Measurements from ENCODE around the gene ELAVL1.
"Not testable (repeated sequence)": the region's sequence is repeated elsewhere in the genome, so short reads cannot be mapped to it uniquely, and the experiment has no call there.

The ELAVL1 gene

DNA sequence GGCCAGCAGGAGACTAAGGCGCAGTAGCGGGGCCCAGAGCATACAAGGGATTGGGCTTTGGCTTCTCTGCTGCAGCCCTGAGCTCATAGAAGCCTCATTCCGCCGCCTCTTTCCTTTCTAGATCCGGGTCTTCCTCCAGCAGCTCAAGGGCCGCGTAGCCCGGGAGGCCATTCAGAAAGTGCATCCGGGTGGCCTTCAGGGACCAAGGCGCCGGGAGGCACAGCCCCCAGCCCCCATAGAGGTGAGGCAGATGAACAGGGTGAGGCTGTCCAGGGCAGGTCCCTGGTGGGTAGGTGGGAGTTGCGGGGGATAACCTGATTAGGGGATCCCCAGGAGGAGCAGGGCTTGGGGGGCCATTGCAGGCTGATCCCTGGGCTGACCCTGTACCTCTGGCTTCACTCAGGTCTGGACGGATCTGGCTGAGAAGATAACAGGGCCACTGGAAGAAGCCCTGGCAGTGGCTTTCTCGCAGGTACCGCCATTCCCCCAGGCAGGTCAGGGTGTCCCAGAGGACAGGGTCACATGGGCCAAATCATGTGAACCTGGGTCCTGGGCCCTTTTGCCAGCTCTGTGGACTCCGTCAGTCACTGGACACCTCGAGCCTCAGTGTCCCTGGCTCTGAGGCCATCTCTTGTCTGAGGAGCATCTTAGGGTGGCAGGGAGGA lies 84.0 kb downstream of the ELAVL1 start:
- no peak for DNase-seq (ENCODE audit: low spot score)

- peak; percentile 97 for DNase-seq (ENCODE audit: low spot score)
These were observed 84.7 kb downstream of the ELAVL1 start for GRCh38 chr19:7920519-7921301.

- peak; percentile 88 for DNase-seq (ENCODE audit: low spot score)
These were observed 85.6 kb downstream of the ELAVL1 start, which contains the start of gene SNAPC2 for GRCh38 chr19:7919610-7920518. TSS of gene SNAPC2 (plus strand) at chr19:7920338. CDS start at chr19:7920367, 29 bp downstream.

DNA sequence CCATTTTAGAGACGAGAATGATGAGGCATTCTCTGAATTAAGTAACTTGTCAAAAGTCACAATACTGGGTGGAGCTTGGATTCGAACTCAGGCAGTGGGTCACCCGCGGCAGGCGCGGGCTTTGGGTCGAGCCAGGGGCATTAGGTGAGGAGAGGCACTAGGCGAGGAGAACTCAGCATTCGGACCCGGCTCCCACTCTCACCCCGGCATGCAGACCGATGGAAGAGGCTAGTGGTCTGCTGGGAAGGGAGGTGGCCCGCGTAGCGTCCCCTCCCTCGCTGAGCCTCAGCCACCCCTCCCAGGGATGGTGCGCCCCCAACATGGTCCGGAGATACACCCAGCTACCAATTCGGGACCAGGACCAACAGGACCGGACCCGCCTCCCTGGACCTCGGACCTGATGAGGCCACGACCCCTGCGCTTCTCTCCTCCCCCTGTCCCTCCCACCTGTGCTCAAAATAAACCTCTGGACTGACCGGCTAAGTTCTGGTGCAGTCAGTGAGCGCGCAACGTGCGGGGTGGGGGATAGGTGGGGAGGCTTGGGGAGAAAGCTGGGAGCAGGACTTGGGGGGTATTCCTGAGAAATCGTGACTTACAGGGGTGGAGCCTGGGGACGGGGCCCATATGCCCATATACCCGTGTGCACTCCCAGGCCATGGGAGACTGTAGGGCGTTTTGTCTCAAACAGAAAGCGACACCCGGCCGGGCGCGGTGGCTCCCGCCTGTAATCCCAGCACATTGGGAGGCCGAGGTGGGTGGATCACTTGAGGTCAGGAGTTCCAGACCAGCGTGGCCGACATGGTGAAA lies 86.6 kb downstream of the ELAVL1 start:
- no peak for DNase-seq (ENCODE audit: low spot score)

DNA sequence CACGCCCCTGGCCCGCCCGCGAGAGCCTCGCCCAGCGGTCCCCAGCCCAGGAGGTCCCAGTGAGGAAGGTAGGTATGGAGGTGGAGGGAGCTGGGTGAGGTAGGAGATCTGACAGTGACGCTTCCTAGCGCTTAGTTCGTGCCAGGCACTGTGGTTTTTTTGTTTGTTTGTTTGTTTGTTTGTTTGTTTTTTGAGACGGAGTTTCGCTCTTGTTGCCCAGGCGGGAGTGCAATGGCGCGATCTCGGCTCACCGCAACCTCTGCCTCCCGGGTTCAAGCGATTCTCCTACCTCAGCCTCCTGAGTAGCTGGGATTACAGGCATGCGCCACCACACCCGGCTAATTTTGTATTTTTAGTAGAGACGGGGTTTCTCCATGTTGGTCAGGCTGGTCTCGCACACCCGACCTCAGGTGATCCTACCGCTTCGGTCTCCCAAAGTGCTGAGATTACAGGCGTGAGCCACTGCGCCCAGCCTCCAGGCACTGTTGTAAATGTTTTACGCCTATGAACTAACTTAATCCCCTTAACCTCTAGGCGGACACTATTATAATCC lies 87.3 kb downstream of the ELAVL1 start:
- DNase-seq (ENCODE audit: low spot score), result not testable (repeated sequence)

- peak; percentile 55 for DNase-seq (ENCODE audit: low spot score)
These were observed 88.0 kb downstream of the ELAVL1 start for GRCh38 chr19:7917267-7918061.

DNA sequence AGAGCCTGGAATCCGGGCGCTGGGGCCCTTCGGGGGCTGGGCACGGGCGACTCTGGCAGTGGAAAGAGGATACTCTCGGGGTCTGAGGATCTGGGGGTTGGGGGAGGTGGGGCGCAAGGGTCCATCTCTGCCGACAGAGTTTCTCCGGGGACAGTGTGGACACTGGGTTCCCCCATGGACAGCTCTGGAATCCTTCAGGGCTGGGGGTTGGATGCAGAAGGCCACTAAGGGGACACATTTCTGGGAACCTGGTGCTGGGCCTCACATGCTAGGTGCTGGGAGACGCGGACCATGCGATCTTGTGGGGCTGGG lies 88.5 kb downstream of the ELAVL1 start:
- no peak for DNase-seq (ENCODE audit: low spot score)

DNA sequence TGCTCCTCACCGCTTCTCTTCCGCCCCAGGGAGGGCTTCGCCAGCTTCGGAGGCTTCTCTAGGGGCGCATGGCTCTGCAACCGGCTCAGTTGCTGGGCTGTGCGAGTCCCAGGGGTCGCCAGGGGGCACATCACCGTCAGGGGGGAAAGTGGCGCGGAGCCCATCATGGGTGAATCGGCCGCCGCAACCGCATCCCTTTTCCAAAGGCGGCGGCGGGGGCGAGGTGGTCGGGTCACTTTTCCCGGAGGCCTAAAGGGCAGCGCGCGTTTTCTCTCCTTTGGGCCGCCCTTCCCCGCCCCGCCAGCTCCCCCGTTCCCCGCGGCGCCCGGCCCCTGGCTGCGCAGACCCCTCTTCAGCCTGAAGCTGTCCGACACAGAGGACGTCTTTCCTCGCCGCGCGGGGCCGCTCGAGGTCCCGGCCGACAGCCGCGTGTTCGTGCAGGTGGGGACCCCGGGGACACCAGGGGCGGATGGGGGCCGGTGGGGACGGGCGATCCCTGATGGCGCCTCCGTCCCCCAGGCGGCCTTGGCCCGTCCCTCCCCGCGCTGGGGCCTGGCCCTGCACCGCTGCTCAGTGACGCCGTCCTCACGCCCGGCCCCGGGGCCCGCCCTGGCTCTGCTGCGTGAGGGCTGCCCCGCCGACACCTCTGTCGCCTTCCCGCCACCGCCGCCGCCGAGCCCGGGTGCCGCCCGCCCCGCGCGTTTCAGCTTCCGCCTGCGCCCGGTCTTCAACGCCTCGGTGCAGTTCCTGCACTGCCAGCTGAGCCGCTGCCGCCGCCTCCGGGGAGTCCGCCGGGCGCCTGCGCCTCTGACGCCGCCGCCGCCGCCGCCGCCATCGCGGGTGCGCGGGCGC lies 89.1 kb downstream of the ELAVL1 start:
- peak; percentile 38 for DNase-seq (ENCODE audit: low spot score)

- no peak for DNase-seq (ENCODE audit: low spot score)
These were observed 90.0 kb downstream of the ELAVL1 start for GRCh38 chr19:7915250-7916102.

DNA sequence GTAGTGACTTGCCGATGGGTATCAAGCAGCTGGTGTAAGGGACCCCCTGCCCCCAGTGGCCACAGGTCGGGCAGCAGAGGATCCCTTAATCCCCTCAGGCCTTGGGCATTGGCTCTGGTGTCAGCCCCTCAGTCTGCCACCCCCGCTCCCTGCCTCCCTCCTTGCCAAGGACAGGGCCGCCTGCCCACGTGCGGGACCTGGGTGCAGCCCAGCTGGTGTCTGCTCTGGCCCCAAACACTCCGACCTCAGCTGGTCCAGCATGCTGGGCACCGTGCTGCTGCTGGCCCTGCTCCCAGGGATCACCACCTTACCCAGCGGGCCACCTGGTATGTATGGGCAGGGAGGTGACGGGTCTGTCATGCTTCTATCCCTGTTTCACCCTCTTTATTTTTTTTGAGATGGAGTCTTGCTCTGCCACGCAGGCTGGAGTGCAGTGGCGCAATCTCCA lies 90.8 kb downstream of the ELAVL1 start, which contains the start of gene TGFBR3L:
Gene TGFBR3L (plus strand): TSS at position 233 of the 448 bp plus-strand sequence.
- no peak for DNase-seq (ENCODE audit: low spot score)

DNA sequence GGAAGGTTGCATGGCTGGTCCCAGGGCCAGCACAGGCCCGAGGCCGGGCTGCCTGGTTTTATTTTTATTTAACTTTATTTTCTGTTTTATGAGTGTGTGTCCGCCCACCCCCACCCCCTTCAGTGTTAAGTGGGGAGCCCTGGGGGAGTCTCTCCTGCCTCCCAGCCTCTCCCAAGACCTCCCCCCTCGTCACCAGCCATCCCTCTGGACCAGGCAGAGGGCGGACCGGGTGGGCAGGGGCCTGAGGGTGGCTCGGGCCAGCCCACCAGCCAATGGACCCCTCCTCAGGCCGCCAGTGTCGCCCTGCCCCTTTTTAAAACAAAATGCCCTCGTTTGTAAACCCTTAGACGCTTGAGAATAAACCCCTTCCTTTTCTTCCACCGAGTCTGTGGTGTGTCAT lies 91.3 kb downstream of the ELAVL1 start:
- no peak for DNase-seq (ENCODE audit: low spot score)

DNA sequence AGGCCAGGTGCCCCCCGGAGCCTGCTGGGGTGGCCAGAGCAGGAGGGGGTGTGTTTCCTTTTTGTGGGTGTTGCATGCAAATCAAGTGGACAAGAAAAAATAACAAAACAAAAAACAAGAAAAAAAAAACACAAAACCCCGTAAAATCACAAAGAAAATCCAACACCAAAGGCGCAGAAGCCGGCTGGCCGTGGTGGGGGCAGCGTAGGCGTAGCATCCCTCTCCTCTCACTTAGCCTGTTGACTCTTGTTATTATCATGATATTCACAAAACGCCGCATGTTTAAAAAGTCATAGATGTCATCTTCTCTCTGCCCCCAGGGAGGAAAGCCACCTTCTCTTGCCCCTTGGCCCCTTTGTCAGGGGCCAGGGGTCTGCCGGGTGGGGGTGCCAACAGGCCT lies 91.8 kb downstream of the ELAVL1 start:
- DNase-seq (ENCODE audit: low spot score), result no peak

DNA sequence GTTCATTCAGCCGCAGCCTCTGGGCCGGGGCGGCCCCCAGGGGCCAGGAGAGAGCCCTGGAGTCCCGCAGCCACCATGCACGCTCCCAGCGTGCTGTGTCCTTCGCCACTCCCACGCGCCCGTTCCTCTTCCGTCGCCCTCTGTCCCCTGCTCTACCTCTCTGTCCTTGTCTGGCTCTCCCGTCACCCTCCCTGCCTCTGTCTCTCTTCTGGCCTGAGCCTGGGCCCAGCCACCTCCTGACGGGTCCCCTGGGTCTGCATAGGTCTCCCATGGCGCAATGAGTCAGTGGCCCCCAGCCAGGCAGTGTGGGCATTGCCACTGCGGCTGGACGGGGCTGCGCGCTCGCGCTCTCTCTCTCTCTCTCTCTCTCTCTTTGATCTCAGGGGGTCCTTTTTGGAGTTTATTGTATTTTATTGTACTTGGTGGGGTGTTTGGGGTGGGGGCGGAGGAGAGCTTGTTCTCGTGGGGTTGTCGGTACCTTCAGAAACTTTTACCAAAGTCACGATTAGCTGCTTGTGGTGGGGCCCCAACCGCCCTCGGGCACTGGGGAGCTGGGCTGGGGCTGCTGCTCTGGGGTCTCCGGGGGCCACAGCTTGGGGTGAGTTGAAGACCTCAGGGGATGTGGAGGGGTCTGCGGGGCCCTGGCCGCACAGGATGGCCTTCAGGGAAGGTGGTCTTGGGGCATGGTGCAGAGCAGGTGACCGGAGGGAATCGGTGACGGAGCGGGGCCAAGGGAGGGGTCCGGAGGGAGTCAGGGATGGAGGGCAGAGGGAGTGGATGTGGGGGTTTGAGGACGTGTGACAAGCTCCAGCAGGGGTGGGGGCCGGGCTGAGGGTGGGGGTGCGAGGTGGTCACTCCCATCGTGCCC lies 92.5 kb downstream of the ELAVL1 start:
- DNase-seq (ENCODE audit: low spot score), result no peak

DNA sequence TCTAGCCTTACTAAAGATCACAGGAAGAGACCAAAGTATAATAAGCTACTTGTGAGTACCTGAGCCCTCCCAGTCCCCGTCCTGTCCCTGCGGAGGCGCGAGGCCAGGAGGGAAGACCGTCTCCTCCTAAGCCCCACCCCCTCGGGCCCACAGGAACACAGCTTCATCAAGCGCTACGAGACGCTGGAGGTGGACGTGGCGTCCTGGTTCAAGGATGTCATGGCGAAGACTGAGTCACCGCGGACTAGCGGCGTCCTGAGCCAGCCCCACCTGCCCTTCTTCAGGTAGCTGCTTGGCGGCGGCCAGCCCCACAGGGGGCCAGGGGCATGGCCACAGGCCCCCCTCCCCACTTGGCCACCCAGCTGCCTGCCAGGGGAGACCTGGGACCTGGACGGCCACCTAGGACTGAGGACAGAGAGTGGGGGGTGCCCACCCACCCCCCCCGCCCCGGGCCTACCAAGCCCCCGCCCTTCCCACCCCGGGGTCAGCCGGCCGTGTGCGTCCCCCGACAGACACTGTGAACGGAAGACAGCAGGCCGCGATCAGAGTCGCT lies 93.2 kb downstream of the ELAVL1 start:
- DNase-seq (ENCODE audit: low spot score), result no peak

DNA sequence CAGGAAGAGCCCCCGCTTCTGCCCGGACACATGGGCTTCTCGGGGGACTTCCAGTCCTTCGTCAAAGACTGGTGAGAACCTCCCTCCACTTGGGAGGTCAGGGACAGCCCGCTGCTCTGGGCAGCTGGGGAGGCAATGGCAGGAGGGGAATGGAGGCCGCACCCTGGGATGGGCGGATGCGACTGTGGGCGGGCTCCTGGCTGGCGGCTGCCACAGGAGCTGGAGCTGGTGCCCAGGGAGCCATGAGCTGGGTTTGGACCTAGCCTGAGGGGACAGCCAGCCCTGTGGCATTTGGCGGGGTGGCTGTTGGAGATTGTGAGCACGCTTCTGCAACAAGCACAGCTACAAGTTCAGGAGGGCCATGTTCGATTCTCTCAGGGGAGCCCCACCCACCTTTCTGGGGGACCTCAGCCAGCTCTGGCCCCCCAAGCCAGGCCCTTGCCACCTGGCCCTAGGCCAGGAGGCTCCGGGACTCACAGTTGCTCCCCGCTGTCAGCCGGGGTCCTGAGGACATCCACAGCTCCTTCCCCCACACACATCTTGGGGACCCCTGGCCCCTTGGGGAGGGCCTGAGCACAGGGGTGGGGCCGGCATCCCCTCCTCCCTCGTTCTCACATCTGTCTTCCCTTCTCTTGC lies 93.8 kb downstream of the ELAVL1 start:
- DNase-seq (ENCODE audit: low spot score), result no peak

DNA sequence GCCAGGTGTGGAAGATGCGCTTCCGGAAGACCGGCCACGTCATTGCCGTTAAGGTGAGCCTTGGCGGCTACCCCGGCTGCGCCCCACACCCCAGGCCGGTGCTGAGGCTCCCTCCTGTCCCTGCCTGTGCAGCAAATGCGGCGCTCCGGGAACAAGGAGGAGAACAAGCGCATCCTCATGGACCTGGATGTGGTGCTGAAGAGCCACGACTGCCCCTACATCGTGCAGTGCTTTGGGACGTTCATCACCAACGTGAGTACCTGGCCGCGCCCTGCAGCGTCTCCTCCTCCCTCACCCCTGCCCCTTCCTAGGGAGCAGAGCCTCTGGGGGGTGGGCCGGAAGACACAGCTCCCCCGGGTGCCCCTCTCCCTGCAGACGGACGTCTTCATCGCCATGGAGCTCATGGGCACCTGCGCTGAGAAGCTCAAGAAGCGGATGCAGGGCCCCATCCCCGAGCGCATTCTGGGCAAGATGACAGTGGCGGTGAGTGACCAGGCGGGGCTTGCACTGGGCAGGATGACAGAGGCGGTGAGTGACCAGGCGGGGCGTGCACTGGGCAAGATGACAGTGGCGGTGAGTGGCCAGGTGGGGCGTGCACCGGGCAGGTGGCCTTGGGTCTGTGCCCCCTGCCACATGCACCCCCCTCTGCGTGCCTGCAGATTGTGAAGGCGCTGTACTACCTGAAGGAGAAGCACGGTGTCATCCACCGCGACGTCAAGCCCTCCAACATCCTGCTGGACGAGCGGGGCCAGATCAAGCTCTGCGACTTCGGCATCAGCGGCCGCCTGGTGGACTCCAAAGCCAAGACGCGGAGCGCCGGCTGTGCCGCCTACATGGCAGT lies 94.9 kb downstream of the ELAVL1 start:
- DNase-seq (ENCODE audit: low spot score), result no peak
